ENCODE results near the gene ZNF526.

ZNF526 gene

DNA sequence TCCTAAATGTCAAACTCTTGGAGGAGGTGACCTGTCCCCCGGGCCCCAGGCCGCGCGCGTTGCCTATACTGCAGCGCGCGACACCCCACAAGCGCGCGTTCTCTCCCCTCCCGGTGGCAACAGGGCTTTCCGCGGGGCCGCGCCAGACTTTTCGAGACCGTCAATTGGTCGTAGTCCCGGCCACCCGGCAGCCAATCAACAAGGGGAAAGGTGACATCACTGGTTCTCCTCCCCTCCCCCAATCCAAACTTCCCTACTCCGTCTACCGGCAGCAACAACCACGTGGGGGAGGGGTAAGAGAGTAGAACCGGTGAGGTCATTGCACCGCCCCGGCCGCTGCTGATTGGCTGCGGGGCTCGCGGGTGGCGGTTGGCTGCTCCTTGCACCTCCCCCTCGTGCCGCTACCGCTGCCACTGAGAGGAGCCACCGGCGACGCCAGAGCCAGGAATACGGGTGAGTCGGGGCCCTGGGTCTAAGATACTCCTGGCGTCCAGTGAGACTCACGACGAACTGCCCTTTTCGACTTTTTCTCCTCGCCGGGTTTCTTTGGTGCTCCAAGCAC lies 48.1 kb downstream of the ZNF526 start:
- ChIA-PET CTCF (interaction anchor here (0.7 to 2.0 kb wide), 4 partner anchors 22 to 156 kb away, joined by 3 to 10 read pairs (median 4); no protein-coding TSS in a partner anchor), POLR2A (interaction anchor here (0.9 to 1.7 kb wide), 6 partner anchors 10 to 25 kb away, joined by 3 to 8 read pairs (median 6); partner anchors contain the start of gene GSK3A)
- H3K27ac ChIP-seq (ENCODE audit: extremely low read depth, low read depth, low read length) = peak overlapping the region; percentile 98
- H3K4me3 ChIP-seq (ENCODE audit: low read depth, low read length) = peak overlapping the region; percentile 77
- peaks cover 0 to 20% of the 10 kb centered on the region in 2 experiments; a peak in 2 of 3 replicates for H3K36me3 ChIP-seq (ENCODE audit: control insufficient read depth in 2 of 2, insufficient read depth in 1 of 2, low read length in 2 of 2)
- no peaks in the 10 kb centered on the region for H3K9me3 ChIP-seq (ENCODE audit: control insufficient read depth, insufficient read depth, low read depth, low read length)
- peaks cover 16% of the 10 kb centered on the region for H3K4me1 ChIP-seq (ENCODE audit: control insufficient read depth, insufficient read depth, low read length)
- TF ChIP-seq ZNF404 (tag by site-specific recombination; IDR thresholded peaks at IDR 0.05) (no peak), ZBTB8A (tag by site-specific recombination; IDR thresholded peaks at IDR 0.05) (peak; percentile 36; the same call in 1 of the 2 replicates), ZNF10 (tag by site-specific recombination; IDR thresholded peaks at IDR 0.05) (no peak), ZNF792 (tag by site-specific recombination; IDR thresholded peaks at IDR 0.05) (no peak), SP2 (tag by site-specific recombination; IDR thresholded peaks at IDR 0.05) (peak; percentile 47), ZFP37 (tag by site-specific recombination; IDR thresholded peaks at IDR 0.05) (0 out of 2 replicates have a peak, but pooled peaks have one; percentile 45), ZNF121 (tag by site-specific recombination; IDR thresholded peaks at IDR 0.05) (no peak), BCL11B (tag by site-specific recombination; IDR thresholded peaks at IDR 0.05; ENCODE audit: low read depth) (0 out of 2 replicates have a peak, but pooled peaks have one; percentile 53), ZBTB17 (tag by site-specific recombination; IDR thresholded peaks at IDR 0.05) (peak; percentile 89), ZEB2 (tag by site-specific recombination; IDR thresholded peaks at IDR 0.05) (peak; percentile 99), TRIM28 (IDR thresholded peaks at IDR 0.05; ENCODE audit: borderline replicate concordance, low read length) (0 out of 2 replicates have a peak, but pooled peaks have one; percentile 19), ZNF341 (tag by site-specific recombination; IDR thresholded peaks at IDR 0.05; ENCODE audit: low read depth) (peak; percentile 100), ZNF335 (tag by site-specific recombination; conservative IDR thresholded peaks at IDR 0.05) (peak; percentile 100), MEIS1 (CRISPR knock-in tag; IDR thresholded peaks at IDR 0.05; ENCODE audit: borderline replicate concordance) (no peak)
- TF ChIP-seq, protein P1, sequence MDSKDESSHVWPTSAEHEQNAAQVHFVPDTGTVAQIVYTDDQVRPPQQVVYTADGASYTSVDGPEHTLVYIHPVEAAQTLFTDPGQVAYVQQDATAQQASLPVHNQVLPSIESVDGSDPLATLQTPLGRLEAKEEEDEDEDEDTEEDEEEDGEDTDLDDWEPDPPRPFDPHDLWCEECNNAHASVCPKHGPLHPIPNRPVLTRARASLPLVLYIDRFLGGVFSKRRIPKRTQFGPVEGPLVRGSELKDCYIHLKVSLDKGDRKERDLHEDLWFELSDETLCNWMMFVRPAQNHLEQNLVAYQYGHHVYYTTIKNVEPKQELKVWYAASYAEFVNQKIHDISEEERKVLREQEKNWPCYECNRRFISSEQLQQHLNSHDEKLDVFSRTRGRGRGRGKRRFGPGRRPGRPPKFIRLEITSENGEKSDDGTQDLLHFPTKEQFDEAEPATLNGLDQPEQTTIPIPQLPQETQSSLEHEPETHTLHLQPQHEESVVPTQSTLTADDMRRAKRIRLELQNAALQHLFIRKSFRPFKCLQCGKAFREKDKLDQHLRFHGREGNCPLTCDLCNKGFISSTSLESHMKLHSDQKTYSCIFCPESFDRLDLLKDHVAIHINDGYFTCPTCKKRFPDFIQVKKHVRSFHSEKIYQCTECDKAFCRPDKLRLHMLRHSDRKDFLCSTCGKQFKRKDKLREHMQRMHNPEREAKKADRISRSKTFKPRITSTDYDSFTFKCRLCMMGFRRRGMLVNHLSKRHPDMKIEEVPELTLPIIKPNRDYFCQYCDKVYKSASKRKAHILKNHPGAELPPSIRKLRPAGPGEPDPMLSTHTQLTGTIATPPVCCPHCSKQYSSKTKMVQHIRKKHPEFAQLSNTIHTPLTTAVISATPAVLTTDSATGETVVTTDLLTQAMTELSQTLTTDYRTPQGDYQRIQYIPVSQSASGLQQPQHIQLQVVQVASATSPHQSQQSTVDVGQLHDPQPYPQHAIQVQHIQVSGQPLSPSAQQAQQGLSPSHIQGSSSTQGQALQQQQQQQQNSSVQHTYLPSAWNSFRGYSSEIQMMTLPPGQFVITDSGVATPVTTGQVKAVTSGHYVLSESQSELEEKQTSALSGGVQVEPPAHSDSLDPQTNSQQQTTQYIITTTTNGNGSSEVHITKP (tag by site-specific recombination; IDR thresholded peaks at IDR 0.05) = 0 out of 2 replicates have a peak, but pooled peaks have one; percentile 62
- TF ChIP-seq, protein P2, sequence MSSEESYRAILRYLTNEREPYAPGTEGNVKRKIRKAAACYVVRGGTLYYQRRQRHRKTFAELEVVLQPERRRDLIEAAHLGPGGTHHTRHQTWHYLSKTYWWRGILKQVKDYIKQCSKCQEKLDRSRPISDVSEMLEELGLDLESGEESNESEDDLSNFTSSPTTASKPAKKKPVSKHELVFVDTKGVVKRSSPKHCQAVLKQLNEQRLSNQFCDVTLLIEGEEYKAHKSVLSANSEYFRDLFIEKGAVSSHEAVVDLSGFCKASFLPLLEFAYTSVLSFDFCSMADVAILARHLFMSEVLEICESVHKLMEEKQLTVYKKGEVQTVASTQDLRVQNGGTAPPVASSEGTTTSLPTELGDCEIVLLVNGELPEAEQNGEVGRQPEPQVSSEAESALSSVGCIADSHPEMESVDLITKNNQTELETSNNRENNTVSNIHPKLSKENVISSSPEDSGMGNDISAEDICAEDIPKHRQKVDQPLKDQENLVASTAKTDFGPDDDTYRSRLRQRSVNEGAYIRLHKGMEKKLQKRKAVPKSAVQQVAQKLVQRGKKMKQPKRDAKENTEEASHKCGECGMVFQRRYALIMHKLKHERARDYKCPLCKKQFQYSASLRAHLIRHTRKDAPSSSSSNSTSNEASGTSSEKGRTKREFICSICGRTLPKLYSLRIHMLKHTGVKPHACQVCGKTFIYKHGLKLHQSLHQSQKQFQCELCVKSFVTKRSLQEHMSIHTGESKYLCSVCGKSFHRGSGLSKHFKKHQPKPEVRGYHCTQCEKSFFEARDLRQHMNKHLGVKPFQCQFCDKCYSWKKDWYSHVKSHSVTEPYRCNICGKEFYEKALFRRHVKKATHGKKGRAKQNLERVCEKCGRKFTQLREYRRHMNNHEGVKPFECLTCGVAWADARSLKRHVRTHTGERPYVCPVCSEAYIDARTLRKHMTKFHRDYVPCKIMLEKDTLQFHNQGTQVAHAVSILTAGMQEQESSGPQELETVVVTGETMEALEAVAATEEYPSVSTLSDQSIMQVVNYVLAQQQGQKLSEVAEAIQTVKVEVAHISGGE (tag by site-specific recombination; conservative IDR thresholded peaks at IDR 0.05; ENCODE audit: low read depth) = peak; percentile 63
- TF ChIP-seq, protein P3, sequence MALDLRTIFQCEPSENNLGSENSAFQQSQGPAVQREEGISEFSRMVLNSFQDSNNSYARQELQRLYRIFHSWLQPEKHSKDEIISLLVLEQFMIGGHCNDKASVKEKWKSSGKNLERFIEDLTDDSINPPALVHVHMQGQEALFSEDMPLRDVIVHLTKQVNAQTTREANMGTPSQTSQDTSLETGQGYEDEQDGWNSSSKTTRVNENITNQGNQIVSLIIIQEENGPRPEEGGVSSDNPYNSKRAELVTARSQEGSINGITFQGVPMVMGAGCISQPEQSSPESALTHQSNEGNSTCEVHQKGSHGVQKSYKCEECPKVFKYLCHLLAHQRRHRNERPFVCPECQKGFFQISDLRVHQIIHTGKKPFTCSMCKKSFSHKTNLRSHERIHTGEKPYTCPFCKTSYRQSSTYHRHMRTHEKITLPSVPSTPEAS (tag by site-specific recombination; IDR thresholded peaks at IDR 0.05) = 0 out of 2 replicates have a peak, but pooled peaks have one; percentile 13
- TF ChIP-seq, protein P4, sequence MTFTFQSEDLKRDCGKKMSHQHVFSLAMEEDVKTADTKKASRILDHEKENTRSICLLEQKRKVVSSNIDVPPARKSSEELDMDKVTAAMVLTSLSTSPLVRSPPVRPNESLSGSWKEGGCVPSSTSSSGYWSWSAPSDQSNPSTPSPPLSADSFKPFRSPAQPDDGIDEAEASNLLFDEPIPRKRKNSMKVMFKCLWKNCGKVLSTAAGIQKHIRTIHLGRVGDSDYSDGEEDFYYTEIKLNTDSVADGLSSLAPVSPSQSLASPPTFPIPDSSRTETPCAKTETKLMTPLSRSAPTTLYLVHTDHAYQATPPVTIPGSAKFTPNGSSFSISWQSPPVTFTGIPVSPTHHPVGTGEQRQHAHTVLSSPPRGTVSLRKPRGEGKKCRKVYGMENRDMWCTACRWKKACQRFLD (tag by site-specific recombination; IDR thresholded peaks at IDR 0.05) = no peak
- TF ChIP-seq, protein P5, sequence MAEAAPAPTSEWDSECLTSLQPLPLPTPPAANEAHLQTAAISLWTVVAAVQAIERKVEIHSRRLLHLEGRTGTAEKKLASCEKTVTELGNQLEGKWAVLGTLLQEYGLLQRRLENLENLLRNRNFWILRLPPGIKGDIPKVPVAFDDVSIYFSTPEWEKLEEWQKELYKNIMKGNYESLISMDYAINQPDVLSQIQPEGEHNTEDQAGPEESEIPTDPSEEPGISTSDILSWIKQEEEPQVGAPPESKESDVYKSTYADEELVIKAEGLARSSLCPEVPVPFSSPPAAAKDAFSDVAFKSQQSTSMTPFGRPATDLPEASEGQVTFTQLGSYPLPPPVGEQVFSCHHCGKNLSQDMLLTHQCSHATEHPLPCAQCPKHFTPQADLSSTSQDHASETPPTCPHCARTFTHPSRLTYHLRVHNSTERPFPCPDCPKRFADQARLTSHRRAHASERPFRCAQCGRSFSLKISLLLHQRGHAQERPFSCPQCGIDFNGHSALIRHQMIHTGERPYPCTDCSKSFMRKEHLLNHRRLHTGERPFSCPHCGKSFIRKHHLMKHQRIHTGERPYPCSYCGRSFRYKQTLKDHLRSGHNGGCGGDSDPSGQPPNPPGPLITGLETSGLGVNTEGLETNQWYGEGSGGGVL (tag by site-specific recombination; IDR thresholded peaks at IDR 0.05) = no peak; the same call in 1 of the 2 replicates
- TF ChIP-seq, protein P6, sequence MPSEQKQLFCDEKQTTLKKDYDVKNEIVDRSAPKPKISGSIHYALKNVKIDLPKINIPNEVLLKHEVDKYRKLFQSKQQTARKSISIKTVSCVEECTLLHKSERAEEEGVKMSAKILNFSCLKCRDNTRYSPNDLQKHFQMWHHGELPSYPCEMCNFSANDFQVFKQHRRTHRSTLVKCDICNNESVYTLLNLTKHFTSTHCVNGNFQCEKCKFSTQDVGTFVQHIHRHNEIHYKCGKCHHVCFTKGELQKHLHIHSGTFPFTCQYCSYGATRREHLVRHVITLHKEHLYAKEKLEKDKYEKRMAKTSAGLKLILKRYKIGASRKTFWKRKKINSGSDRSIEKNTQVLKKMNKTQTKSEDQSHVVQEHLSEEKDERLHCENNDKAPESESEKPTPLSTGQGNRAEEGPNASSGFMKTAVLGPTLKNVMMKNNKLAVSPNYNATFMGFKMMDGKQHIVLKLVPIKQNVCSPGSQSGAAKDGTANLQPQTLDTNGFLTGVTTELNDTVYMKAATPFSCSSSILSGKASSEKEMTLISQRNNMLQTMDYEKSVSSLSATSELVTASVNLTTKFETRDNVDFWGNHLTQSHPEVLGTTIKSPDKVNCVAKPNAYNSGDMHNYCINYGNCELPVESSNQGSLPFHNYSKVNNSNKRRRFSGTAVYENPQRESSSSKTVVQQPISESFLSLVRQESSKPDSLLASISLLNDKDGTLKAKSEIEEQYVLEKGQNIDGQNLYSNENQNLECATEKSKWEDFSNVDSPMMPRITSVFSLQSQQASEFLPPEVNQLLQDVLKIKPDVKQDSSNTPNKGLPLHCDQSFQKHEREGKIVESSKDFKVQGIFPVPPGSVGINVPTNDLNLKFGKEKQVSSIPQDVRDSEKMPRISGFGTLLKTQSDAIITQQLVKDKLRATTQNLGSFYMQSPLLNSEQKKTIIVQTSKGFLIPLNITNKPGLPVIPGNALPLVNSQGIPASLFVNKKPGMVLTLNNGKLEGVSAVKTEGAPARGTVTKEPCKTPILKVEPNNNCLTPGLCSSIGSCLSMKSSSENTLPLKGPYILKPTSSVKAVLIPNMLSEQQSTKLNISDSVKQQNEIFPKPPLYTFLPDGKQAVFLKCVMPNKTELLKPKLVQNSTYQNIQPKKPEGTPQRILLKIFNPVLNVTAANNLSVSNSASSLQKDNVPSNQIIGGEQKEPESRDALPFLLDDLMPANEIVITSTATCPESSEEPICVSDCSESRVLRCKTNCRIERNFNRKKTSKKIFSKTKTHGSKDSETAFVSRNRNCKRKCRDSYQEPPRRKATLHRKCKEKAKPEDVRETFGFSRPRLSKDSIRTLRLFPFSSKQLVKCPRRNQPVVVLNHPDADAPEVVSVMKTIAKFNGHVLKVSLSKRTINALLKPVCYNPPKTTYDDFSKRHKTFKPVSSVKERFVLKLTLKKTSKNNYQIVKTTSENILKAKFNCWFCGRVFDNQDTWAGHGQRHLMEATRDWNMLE (tag by site-specific recombination; conservative IDR thresholded peaks at IDR 0.05; ENCODE audit: low read depth) = no peak; the same call in 1 of the 2 replicates

All from HEK293 (cell line).